Keratinocyte (primary cell): ENCODE data around the gene DNPH1.

ENCODE experiments used
- EZH2 ChIP-seq: IDR thresholded peaks from one replicate; pipeline ENCODE4 v1.6.1; 2012; ENCODE audit warnings: inconsistent platforms, mild to moderate bottlenecking, low read length, moderate library complexity
- TF ChIP-seq, protein P1 (sequence below), 3 experiments: IDR thresholded peaks in 1 of 3; conservative IDR thresholded peaks in 1 of 3; optimal IDR thresholded peaks in 1 of 3; 2 replicates in 2 of 3; 3 replicates in 1 of 3; pipeline versions ENCODE3 to v1.5.1; 2011; ENCODE audit warnings: low read length in 3 of 3, mild to moderate bottlenecking in 3 of 3, moderate library complexity in 2 of 3, control low read depth in 1 of 3, inconsistent platforms in 1 of 3; ENCODE audit not compliant: insufficient read depth in 2 of 3; ENCODE audit errors: extremely low read depth in 1 of 3

DNA sequence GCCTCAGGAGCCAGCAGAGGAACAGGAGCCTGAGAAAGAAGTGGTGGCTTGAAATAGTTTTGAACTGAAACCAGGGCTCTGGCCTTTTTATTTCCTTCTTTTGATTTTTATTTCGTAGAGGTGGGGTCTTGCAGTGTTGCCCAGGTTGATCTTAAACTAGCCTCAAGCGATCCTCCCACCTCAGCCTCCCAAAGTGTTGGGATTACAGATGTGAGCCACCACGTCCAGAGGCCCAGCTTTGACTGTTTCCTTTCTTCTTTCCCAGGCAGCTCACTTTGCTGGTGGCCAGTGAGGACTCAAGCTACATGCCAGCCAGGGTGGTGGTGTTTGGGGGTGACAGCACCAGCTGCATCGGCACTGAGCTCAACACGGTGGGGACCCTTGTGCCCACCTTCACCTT lies 26.8 kb downstream of the DNPH1 start:
- TF ChIP-seq, protein P1, sequence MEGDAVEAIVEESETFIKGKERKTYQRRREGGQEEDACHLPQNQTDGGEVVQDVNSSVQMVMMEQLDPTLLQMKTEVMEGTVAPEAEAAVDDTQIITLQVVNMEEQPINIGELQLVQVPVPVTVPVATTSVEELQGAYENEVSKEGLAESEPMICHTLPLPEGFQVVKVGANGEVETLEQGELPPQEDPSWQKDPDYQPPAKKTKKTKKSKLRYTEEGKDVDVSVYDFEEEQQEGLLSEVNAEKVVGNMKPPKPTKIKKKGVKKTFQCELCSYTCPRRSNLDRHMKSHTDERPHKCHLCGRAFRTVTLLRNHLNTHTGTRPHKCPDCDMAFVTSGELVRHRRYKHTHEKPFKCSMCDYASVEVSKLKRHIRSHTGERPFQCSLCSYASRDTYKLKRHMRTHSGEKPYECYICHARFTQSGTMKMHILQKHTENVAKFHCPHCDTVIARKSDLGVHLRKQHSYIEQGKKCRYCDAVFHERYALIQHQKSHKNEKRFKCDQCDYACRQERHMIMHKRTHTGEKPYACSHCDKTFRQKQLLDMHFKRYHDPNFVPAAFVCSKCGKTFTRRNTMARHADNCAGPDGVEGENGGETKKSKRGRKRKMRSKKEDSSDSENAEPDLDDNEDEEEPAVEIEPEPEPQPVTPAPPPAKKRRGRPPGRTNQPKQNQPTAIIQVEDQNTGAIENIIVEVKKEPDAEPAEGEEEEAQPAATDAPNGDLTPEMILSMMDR (optimal IDR thresholded peaks at IDR 0.05 in 1 of 3, IDR thresholded peaks at IDR 0.05 in 1 of 3, conservative IDR thresholded peaks at IDR 0.05 in 1 of 3; ENCODE audit: extremely low read depth in 1 of 3, insufficient read depth in 2 of 3, low read length in 3 of 3) = no peak
- TF ChIP-seq EZH2 = no peak
